CD4-positive, alpha-beta T cell treated with Interferon alpha-2 for 1 hour (primary cell): Measurements from ENCODE around the gene SIGLEC9.
"Not testable (repeated sequence)": the region's sequence is repeated elsewhere in the genome, so short reads cannot be mapped to it uniquely, and the experiment has no call there.

Experiments
- DNase-seq, 2 donors: peaks; one replicate each; pipeline ENCODE4 v3.0.0-alpha.2; 2020 to 2022

SIGLEC9 gene

GRCh38 chr19:51125421-51126075 lies 842 bp downstream of the SIGLEC9 start:
- DNase-seq, result no peak

- no peak for DNase-seq
Observed at GRCh38 chr19:51127032-51127431, 2.3 kb downstream of the SIGLEC9 start.

- DNase-seq, result peak in 1 of 2 donors; percentile 63
Observed at GRCh38 chr19:51127755-51128154, 3.0 kb downstream of the SIGLEC9 start.

GRCh38 chr19:51128227-51128626 lies 3.5 kb downstream of the SIGLEC9 start:
- DNase-seq, result no peak

- no peak for DNase-seq
Observed at GRCh38 chr19:51129716-51130115, 5.0 kb downstream of the SIGLEC9 start.

GRCh38 chr19:51131780-51132680 lies 7.3 kb downstream of the SIGLEC9 start:
- DNase-seq, result peak; percentile 23 to 50

- DNase-seq, result no peak
Observed at GRCh38 chr19:51135004-51135403, 10.3 kb downstream of the SIGLEC9 start.

- DNase-seq, result no peak
Observed at GRCh38 chr19:51135986-51136762, 11.5 kb downstream of the SIGLEC9 start.

- peak in 1 of 2 donors; percentile 52 for DNase-seq
Observed at GRCh38 chr19:51136851-51137551, 12.3 kb downstream of the SIGLEC9 start.

GRCh38 chr19:51137792-51138425 lies 13.2 kb downstream of the SIGLEC9 start:
- DNase-seq, result no peak

GRCh38 chr19:51138549-51138979 lies 13.9 kb downstream of the SIGLEC9 start:
- DNase-seq, result peak in 1 of 2 donors; percentile 38

- DNase-seq, result no peak
Observed at GRCh38 chr19:51139299-51140014, 14.8 kb downstream of the SIGLEC9 start.

GRCh38 chr19:51140441-51140840 lies 15.7 kb downstream of the SIGLEC9 start:
- DNase-seq, result no peak

GRCh38 chr19:51141181-51141580 lies 16.5 kb downstream of the SIGLEC9 start:
- no peak for DNase-seq

- peak in 1 of 2 donors; percentile 18 for DNase-seq
Observed at GRCh38 chr19:51142119-51142518, 17.4 kb downstream of the SIGLEC9 start, which contains the start of gene SIGLEC7. Gene SIGLEC7, plus strand, starts transcription at chr19:51142301. Its CDS starts 69 bp downstream, at chr19:51142370.

GRCh38 chr19:51142809-51143475 lies 18.2 kb downstream of the SIGLEC9 start:
- not testable (repeated sequence) for DNase-seq

- DNase-seq, result no peak
Observed at GRCh38 chr19:51143486-51143885, 18.8 kb downstream of the SIGLEC9 start.

GRCh38 chr19:51144482-51145045 lies 19.9 kb downstream of the SIGLEC9 start:
- DNase-seq, result no peak

GRCh38 chr19:51145916-51146493 lies 21.3 kb downstream of the SIGLEC9 start:
- no peak for DNase-seq

- no peak for DNase-seq
Observed at GRCh38 chr19:51146751-51147150, 22.0 kb downstream of the SIGLEC9 start.
